Stimulated activated CD8-positive, alpha-beta memory T cell treated with anti-CD3 and anti-CD28 coated beads, Interleukin-15, amount 100 ng/mL, for 4 hours (primary cell): Measurements from ENCODE around the gene C20orf173.

Experiments
- DNase-seq, 2 donors: peaks; one replicate each; pipeline ENCODE4 v3.0.0-alpha.2; 2020; ENCODE audit warnings: low read depth in 2 of 2

The C20orf173 gene

DNA sequence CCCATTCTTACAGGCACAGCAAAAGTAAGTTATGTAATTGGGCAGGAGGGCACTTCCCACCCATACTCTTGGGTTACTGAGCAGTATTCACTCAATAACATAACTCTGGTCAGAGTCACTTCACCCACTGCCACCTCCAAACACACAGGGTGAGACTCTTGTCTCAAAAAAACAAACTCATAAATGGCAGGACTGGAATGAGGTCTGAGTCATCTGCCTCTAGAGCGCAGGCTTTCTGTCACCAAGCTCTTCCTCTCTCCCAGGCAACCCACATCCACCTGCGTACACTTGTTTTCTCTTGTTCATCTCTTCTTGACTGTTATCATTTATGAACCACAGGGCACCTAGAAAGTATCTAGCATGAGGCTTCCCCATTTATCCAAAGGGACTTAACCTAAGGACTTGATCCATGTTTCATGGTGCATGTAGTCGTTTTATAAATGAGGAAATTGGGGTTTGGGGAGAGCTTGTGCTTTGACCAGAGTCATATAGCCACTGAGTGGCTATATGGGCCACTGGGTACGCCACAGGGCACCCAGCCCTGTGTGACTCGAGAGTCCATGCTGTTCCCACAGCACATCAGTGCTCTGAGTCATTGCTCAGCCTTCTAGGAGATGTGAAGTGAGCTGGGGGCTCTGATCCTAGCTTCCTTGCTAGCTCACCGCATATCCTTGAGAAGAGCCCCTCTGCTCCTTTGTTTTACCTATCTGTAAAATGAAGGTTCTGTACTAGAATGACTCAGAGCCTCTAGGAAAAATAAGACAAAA is 22.4 kb downstream of the C20orf173 start:
- no peak for DNase-seq

DNA sequence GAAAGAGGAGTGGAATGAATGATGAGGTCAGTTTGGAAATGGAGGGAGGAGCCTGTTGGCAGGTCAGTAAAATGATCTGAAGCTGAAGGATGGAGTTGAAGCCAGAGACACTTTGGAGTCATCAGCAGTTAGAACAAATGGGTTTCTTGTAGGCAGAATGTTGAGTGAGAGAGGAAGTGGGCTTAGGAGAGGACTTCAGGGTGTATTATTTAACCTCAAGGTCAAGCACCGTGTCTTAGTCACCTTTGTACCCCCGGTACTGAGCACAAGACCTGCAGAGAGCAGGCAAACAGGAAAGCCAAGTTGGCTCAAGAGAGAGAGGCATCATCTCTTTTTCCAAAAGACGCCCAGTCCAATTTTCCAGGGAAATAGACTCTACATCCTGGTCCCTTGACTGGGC is 23.3 kb downstream of the C20orf173 start:
- DNase-seq: no peak

DNA sequence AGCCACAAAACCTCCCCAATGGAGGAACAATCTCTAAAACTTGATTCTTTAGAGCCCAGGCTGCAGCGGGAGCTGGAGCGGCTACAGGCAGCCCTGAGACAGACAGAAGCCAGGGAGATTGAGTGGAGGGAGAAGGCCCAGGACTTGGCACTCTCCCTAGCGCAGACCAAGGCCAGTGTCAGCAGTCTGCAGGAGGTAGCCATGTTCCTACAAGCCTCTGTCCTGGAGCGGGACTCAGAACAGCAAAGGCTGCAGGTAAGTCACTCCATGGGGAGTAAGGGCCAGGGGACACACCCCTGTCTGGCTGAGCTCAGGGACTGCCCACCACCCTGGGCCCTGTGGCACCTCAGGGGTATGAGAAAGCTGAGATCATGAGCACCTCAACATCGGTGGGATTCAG is 24.7 kb downstream of the C20orf173 start:
- no peak for DNase-seq

DNA sequence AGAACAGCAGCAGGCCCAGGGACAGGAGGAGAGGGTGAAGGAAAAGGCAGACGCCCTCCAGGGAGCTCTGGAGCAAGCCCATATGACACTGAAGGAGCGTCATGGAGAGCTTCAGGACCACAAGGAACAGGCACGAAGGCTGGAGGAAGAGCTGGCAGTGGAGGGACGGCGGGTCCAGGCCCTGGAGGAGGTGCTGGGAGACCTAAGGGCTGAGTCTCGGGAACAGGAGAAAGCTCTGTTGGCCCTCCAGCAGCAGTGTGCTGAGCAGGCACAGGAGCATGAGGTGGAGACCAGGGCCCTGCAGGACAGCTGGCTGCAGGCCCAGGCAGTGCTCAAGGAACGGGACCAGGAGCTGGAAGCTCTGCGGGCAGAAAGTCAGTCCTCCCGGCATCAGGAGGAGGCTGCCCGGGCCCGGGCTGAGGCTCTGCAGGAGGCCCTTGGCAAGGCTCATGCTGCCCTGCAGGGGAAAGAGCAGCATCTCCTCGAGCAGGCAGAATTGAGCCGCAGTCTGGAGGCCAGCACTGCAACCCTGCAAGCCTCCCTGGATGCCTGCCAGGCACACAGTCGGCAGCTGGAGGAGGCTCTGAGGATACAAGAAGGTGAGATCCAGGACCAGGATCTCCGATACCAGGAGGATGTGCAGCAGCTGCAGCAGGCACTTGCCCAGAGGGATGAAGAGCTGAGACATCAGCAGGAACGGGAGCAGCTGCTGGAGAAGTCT is 25.5 kb downstream of the C20orf173 start:
- DNase-seq: no peak

GRCh38 chr20:35503281-35503680 is 26.2 kb downstream of the C20orf173 start:
- no peak for DNase-seq

GRCh38 chr20:35502352-35502751 is 27.1 kb downstream of the C20orf173 start:
- DNase-seq: no peak

DNA sequence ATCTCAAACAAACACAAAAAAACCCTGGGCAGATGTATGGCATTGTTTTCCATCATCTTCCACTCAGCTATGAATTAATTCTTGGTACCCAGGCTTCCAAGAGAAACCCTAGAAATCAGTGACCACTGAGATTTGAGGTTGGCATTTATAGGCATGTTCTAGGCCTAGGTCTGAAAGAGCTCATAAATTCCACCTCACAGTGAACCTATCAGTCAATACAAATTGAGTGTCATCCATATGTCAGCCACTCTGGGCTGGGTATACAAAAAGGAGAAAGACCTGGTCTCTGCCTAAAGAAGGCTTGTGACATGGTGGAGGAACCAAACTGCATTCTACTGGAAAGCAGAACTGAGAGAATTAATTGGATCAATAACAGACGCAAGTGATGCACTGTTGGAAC is 30.2 kb downstream of the C20orf173 start:
- DNase-seq: no peak

DNA sequence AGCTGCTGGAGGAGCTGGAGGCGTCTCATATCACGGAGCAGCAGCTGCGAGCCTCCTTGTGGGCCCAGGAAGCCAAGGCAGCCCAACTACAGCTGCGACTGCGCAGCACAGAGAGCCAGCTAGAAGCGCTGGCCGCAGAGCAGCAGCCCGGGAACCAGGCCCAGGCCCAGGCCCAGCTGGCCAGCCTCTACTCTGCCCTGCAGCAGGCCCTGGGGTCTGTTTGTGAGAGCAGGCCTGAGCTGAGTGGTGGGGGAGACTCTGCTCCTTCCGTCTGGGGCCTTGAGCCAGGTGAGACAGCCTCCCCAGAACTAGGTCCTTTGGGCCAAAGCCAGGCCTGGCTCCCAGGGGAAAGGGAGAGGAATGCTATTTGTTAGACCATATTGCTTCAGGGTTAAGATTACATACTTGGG is 31.7 kb downstream of the C20orf173 start:
- DNase-seq: no peak

DNA sequence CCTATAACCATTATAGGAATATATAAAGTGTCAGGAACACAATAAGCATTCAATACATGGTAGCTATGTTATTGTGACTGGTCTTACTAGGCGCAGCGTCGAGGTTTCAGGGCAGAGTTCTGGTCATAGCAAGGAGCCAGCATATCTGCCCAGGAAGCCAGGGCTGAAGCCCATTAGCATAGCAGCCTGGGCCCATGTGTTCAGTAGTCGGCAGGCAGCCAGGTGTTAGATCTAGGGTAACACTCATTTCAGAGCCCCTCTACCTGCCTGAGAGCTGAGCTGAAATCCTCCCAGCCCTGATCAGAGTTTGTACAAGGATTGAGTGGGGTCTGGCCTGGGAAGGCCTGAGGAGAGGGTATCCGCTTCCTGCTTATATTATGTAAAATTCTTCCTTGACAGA is 32.1 kb downstream of the C20orf173 start:
- no peak for DNase-seq

DNA sequence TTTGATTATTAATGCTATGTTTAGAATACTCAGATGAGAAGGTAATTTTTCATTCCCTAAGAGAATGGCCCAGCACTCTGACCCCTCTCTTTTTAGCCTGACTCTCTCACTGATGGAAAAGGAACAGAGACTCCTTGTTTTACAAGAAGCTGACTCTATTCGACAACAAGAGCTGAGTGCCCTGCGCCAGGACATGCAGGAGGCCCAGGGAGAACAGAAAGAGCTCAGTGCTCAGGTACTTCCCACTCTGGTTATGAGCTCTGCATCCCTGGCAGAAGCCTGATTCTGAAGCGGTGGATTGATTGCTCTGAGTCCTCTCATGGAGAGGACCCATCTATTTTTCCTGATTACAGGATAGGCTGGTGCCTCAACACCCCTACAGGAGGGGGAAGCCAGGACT is 33.0 kb downstream of the C20orf173 start:
- no peak for DNase-seq

GRCh38 chr20:35492352-35492751 is 37.1 kb downstream of the C20orf173 start:
- DNase-seq: no peak

GRCh38 chr20:35491823-35492222 is 37.6 kb downstream of the C20orf173 start:
- no peak for DNase-seq

- DNase-seq: peak; percentile 37 to 48
Observed at GRCh38 chr20:35490736-35491181, 38.7 kb downstream of the C20orf173 start.

DNA sequence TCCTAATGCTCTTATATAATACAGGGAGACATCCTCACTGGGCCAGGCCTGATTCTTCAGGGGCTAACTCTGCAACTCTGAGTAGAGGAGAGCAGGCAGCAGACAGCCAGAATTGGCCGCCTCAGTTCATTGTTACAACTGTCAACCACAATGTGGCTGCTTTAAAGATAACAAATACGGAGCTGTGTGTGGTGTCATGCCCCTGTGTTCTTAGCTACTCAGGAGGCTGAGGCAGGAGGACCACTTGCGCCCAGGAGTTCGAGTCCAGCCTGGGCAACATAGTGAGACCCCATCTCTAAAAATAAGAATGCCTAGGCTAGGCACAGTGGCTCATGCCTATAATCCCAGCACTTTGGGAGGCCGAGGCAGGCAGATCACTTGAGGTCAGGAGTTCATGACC is 39.7 kb downstream of the C20orf173 start:
- peak in 1 of 2 donors; percentile 4 for DNase-seq

GRCh38 chr20:35487479-35487878 is 42.0 kb downstream of the C20orf173 start:
- DNase-seq: no peak

GRCh38 chr20:35479798-35480197 is 49.7 kb downstream of the C20orf173 start:
- no peak for DNase-seq

- no peak for DNase-seq
Observed at GRCh38 chr20:35478804-35479472, 50.5 kb downstream of the C20orf173 start.
